Activated T-cell treated with anti-CD3 and anti-CD28 coated beads, Interleukin-2, amount 50 U/mL, for 4 hours (primary cell): ENCODE measurements around the gene PLEKHD1. TPM values are rescaled to one million over a fixed set of nuclear protein-coding genes. Genes with fewer than 3 reads are reported as not detected.
"Not testable (repeated sequence)": the region's sequence is repeated elsewhere in the genome, so short reads cannot be mapped to it uniquely, and the experiment has no call there.

Source experiments
- ATAC-seq, 2 donors: fragments of 200-7000 bp; cut with Tn5 transposase; one replicate each; pipeline ENCODE4 v1.10.0; 2021
- DNase-seq: peaks from one replicate; pipeline ENCODE4 v3.0.0-alpha.2; 2020
- H3K27me3 Mint-ChIP-seq: one replicate; pipeline ENCODE4 v1.8.0; 2021; ENCODE audit warnings: low read depth, mixed read lengths
- H3K36me3 Mint-ChIP-seq: one replicate; pipeline ENCODE4 v1.8.0; 2022; ENCODE audit warnings: mixed read lengths; ENCODE audit not compliant: insufficient read depth
- H3K4me1 Mint-ChIP-seq: one replicate; pipeline ENCODE4 v1.8.0; 2021; ENCODE audit warnings: low read depth, mixed read lengths
- H3K4me3 Mint-ChIP-seq: one replicate; pipeline ENCODE4 v1.8.0; 2021; ENCODE audit warnings: mild to moderate bottlenecking, moderate library complexity, mixed read lengths
- H3K9me3 Mint-ChIP-seq: one replicate; pipeline ENCODE4 v1.8.0; 2021; ENCODE audit warnings: mixed read lengths
- total RNA-seq, 3 donors: library from RNA; stranded (reverse); gene quantifications; one replicate each; pipeline ENCODE4 v1.2.1, GENCODE V29; 2021

Gene PLEKHD1
- total RNA-seq, 3 donors from 2014 or later: 0.05 to 0.16 (median 0.10) TPM

- H3K27me3 Mint-ChIP-seq: peaks cover 32% of the 10 kb centered on the region
- no peak for ATAC-seq
- no peak overlapping the region for H3K4me3 Mint-ChIP-seq
- H3K36me3 Mint-ChIP-seq: no peaks in the 10 kb centered on the region
- DNase-seq: no peak
- no peaks in the 10 kb centered on the region for H3K4me1 Mint-ChIP-seq
- no peaks in the 10 kb centered on the region for H3K9me3 Mint-ChIP-seq
Observed at GRCh38 chr14:69490219-69490918, 5.8 kb downstream of the PLEKHD1 start.

DNA sequence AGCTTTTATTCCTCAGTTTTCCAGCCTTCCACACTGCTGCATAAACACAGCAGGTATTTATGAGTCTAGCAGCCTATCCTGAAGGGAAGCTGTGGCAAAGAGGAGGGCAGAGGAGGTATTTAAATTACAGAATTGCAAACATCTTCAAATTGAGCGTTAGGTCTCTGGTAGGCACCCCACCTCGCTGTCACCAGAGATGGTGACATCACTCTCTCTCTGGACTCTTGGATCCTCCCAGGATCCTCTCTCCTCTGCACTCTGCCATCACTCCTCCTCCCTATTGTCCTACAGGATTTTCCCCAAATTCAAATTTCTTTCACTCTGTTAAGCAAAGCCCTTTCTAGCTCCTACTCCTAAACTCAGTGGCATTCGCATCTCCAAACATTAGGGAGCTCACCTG lies 6.7 kb downstream of the PLEKHD1 start:
- no peaks in the 10 kb centered on the region for H3K36me3 Mint-ChIP-seq
- DNase-seq (no peak), ATAC-seq (no peak)
- H3K4me1 Mint-ChIP-seq: no peaks in the 10 kb centered on the region
- H3K27me3 Mint-ChIP-seq: peaks cover 24% of the 10 kb centered on the region
- H3K4me3 Mint-ChIP-seq: no peak overlapping the region
- no peaks in the 10 kb centered on the region for H3K9me3 Mint-ChIP-seq

DNA sequence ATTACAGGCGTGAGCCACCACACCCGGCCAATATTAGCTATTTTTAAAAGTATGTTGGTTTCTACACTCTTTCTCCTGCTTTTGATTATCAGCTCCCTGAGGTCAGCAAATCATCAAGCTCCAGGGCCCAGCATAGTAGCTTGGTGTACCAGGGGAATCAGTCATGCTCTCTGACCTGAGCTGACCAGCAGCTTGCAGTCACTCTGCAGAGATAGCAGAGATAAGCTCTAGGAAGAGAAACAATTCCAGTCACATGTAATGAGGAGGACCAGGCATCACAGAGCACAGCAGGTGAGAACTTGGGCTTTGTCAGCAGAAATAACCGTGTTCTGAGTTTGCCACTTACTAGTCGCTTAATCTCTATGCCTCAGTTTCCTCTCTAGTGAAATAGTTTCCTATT lies 8.5 kb downstream of the PLEKHD1 start:
- ATAC-seq: no peak
- no peaks in the 10 kb centered on the region for H3K4me1 Mint-ChIP-seq
- no peak overlapping the region for H3K4me3 Mint-ChIP-seq
- H3K36me3 Mint-ChIP-seq: no peaks in the 10 kb centered on the region
- H3K9me3 Mint-ChIP-seq: no peaks in the 10 kb centered on the region
- peaks cover 12% of the 10 kb centered on the region for H3K27me3 Mint-ChIP-seq
- no peak for DNase-seq

GRCh38 chr14:69493791-69494190 lies 9.3 kb downstream of the PLEKHD1 start:
- Mint-ChIP-seq H3K36me3 (no peaks in the 10 kb centered on the region), H3K4me1 (no peaks in the 10 kb centered on the region), H3K4me3 (no peak overlapping the region), H3K9me3 (no peaks in the 10 kb centered on the region), H3K27me3 (peaks cover 7% of the 10 kb centered on the region)
- ATAC-seq (no peak), DNase-seq (no peak)

GRCh38 chr14:69495341-69495921 lies 10.9 kb downstream of the PLEKHD1 start:
- H3K9me3 Mint-ChIP-seq: no peaks in the 10 kb centered on the region
- ATAC-seq (no peak), DNase-seq (no peak)
- no peak overlapping the region for H3K4me3 Mint-ChIP-seq
- no peaks in the 10 kb centered on the region for H3K36me3 Mint-ChIP-seq
- no peaks in the 10 kb centered on the region for H3K4me1 Mint-ChIP-seq
- peaks cover 13% of the 10 kb centered on the region for H3K27me3 Mint-ChIP-seq

GRCh38 chr14:69497866-69498265 lies 13.3 kb downstream of the PLEKHD1 start:
- not testable (repeated sequence) for H3K4me3 Mint-ChIP-seq, H3K4me1 Mint-ChIP-seq, DNase-seq, H3K9me3 Mint-ChIP-seq, H3K36me3 Mint-ChIP-seq, ATAC-seq
- peaks cover 16% of the 10 kb centered on the region for H3K27me3 Mint-ChIP-seq

DNA sequence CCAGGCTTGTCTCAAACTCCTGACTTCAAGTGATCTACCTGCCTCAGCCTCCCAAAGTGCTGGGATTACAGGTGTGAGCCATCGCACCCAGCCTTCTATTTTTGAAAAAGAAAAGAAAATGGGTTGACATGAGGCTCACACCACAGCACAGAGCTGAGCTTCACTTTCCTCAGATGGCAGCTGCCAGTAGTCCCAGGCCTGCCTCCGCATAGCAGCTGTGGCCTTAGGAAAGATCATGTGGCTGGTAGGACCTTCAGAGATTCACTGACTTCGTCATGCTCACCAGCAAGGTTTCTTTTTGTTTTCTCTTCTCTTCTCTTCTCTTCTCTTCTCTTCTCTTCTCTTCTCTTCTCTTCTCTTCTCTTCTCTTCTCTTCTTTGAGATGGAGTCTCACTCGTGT lies 13.8 kb downstream of the PLEKHD1 start:
- not testable (repeated sequence) for H3K4me1 Mint-ChIP-seq, ATAC-seq, H3K4me3 Mint-ChIP-seq, H3K36me3 Mint-ChIP-seq, DNase-seq, H3K9me3 Mint-ChIP-seq
- peaks cover 16% of the 10 kb centered on the region for H3K27me3 Mint-ChIP-seq

DNA sequence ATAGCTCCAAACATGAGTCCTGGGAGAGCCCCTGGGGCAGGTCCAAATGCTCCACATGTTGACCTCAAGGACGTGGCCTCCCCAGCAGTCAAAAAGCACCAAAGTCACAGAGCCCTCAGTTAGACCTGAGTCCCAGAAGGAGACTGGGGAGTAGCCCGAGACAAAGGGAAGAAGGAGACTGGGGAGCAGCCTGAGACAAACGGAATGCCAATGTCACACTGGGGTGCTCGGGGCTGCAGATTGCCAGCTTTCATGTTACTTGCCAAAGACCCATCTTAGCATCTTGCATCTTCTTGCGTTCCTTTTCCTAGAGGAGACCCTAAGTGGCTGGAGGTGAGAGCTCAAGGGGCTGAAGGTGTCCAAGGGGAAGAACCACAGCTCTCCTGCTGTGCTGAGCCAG lies 14.9 kb downstream of the PLEKHD1 start:
- Mint-ChIP-seq H3K9me3 (no peaks in the 10 kb centered on the region), H3K4me3 (no peak overlapping the region), H3K36me3 (no peaks in the 10 kb centered on the region), H3K4me1 (no peaks in the 10 kb centered on the region), H3K27me3 (peaks cover 10% of the 10 kb centered on the region)
- ATAC-seq (no peak), DNase-seq (no peak)

- Mint-ChIP-seq H3K27me3 (peaks cover 9% of the 10 kb centered on the region), H3K4me1 (no peaks in the 10 kb centered on the region), H3K36me3 (no peaks in the 10 kb centered on the region), H3K9me3 (no peaks in the 10 kb centered on the region), H3K4me3 (no peak overlapping the region)
- no peak for DNase-seq
- ATAC-seq: no peak
Observed at GRCh38 chr14:69500096-69500495, 15.6 kb downstream of the PLEKHD1 start.

- Mint-ChIP-seq H3K4me3 (no peak overlapping the region), H3K9me3 (no peaks in the 10 kb centered on the region), H3K4me1 (no peaks in the 10 kb centered on the region), H3K36me3 (no peaks in the 10 kb centered on the region), H3K27me3 (peaks cover 9% of the 10 kb centered on the region)
- ATAC-seq (no peak), DNase-seq (no peak)
Observed at GRCh38 chr14:69500736-69501135, 16.2 kb downstream of the PLEKHD1 start.

- Mint-ChIP-seq H3K9me3 (no peaks in the 10 kb centered on the region), H3K27me3 (peaks cover 9% of the 10 kb centered on the region), H3K36me3 (no peaks in the 10 kb centered on the region), H3K4me1 (no peaks in the 10 kb centered on the region), H3K4me3 (no peak overlapping the region)
- DNase-seq: no peak
- no peak for ATAC-seq
Observed at GRCh38 chr14:69501423-69501838, 16.9 kb downstream of the PLEKHD1 start.

DNA sequence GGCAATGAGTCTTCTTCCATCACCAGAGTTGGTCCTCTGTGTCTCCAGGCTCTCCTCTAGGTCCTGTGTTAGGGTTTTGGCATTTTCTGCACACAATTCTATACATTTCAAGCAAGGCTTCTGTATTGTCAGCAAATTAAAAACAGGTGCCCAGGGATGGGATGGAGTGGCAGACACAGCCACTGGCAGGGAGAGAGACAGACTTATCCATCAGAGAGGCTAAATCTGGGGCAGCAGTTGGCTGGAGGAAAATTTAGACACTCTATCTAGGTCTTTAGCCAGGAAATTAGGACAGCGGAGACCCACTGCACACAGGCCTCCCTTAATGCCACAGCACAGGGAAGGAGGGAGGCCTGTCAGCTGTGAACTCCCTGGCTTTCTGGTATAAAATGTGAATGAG lies 20.2 kb downstream of the PLEKHD1 start:
- H3K9me3 Mint-ChIP-seq: no peaks in the 10 kb centered on the region

GRCh38 chr14:69505338-69506240 lies 21.1 kb downstream of the PLEKHD1 start:
- ATAC-seq: no peak
- DNase-seq: no peak
- Mint-ChIP-seq H3K27me3 (peaks cover 2% of the 10 kb centered on the region), H3K4me1 (no peaks in the 10 kb centered on the region), H3K36me3 (no peaks in the 10 kb centered on the region), H3K9me3 (no peaks in the 10 kb centered on the region), H3K4me3 (no peak overlapping the region)

More for the DNA sequence above, 20.2 kb downstream of the PLEKHD1 start:
- ATAC-seq (no peak), DNase-seq (no peak)
- Mint-ChIP-seq H3K27me3 (peaks cover 2% of the 10 kb centered on the region), H3K4me1 (no peaks in the 10 kb centered on the region), H3K36me3 (no peaks in the 10 kb centered on the region), H3K4me3 (no peak overlapping the region)

- Mint-ChIP-seq H3K4me3 (no peak overlapping the region), H3K9me3 (no peaks in the 10 kb centered on the region), H3K27me3 (no peaks in the 10 kb centered on the region), H3K4me1 (no peaks in the 10 kb centered on the region), H3K36me3 (no peaks in the 10 kb centered on the region)
- ATAC-seq (no peak), DNase-seq (no peak)
Observed at GRCh38 chr14:69506241-69506595, 21.7 kb downstream of the PLEKHD1 start.
